HTERT RPE-1 (cell line): ENCODE results near the gene CEBPZ.

Experiments used
- in situ Hi-C: fragments of 300-500 bp; cut with MboI; formaldehyde crosslinking; loops from 4 replicates; pipeline ENCODE4 v1.14.3; 2020; ENCODE audit warnings: low sequenced_read_pairs

CEBPZ gene

DNA sequence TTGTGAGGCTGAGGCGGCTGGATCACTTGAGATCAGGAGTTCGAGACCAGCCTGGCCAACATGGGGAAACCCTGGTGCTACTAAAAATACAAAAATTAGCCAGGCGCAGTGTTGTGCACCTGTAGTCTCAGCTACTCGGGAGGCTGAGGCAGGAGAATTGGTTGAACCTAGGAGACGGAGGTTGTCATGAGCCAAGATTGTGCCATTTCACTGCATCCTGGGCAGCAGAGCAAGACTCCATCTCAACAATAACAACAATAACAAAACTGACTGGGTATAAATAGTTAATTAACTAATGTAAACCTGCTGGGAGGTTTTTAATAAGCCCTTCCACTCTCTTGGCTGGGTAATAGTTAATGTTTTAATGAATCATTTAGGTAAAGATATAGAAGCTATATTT, 50.8 kb downstream of the CEBPZ start:
- in situ Hi-C loops, result no loop called here

DNA sequence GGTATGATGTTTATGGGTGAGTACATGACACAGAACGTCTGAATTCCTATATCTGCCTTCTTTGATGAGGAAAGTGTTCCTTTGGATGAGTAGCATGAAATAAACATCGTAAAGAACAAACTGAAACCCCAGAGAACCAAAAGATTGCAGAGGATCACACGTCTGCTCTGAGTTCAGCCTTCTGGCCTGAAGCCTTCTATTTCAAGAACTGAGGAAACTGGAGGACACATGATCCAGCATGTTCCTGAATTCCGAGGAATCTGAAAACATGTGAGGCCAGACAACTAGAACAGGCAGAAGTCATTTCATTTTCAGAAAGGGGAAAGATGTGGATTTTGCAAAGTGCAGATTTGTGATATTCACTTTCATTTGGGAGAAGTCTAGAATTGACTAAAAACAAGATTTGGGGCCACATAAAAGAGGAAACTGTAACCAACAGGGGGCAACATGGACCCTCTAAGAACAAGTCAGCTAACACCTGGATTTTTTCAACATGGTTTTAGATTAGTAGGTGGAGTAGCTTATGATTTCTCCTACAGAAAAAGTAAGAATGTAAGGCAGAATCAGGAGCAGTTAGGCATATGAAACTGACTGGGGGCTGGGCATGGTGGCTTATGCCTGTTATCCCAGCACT, 51.3 kb downstream of the CEBPZ start:
- in situ Hi-C loops, result no loop called here

- in situ Hi-C loops, result no loop called here
Measured at GRCh38 chr2:37173741-37174140, 57.7 kb downstream of the CEBPZ start.

DNA sequence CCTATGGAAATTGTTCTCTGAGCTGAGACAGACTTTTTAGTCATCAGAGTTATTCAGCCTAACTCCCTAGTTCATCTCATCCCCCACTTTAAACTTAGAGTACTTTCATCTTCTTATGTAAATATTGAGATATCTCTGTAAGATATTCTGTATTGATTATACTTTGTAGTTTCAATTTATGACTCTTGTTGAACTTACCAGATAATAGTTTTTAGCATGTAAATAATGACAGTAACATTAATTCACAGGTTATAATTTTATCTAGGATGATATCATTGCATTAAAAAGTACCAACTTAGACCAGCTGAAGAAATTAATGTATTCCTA, 59.8 kb downstream of the CEBPZ start:
- in situ Hi-C loops, result no loop called here

GRCh38 chr2:37168217-37168981, 63.0 kb downstream of the CEBPZ start:
- in situ Hi-C loops, result no loop called here

DNA sequence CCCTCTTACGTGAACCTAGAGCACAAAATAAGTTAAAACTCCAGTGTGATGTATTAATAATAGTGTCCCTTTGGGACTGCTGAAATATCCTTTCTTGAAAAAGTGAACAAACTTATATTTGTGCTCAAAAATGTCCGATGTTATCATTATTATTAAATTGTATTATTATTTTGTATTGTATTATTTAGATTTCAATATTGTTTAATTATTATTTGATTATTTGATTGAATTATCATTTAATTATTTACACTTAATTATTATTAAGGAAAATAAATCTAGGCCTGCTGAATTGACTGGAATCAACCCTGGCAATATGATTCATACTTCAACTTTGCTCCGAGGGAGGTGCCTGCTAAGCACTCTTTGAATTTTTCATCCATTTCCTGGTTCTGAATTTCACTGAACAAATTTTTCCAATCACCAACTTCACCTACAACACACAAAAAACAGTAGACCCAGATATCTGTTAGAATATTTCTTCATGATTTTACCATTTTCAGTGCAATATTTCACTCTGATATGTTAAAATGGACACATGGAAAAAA, 63.7 kb downstream of the CEBPZ start:
- in situ Hi-C loops, result no loop called here

DNA sequence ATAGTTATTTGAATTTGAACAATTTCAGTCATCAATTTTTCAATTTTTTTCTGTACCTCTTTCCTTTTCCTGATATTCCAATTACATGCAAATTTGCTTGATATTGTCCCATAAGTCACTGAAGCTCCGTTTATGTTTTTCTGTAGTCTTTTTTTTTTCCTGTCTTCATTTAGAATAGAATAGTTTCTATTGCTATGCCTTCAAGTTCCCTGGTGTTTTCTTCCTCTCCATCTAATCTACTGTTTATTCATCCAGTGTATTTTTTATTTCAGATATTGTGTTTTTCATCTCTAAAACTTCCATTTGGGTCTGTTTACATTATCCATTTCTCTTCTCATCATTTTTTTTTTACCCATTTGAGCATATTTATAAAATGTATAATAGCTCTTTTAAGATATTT, 66.6 kb downstream of the CEBPZ start:
- in situ Hi-C loops, result no loop called here

GRCh38 chr2:37156857-37157714, 74.3 kb downstream of the CEBPZ start, which contains the start of gene EIF2AK2:
TSS of gene EIF2AK2 (minus strand) at chr2:37156980. CDS start at chr2:37147806, 9,174 bp downstream.
- in situ Hi-C loops, result no loop called here

DNA sequence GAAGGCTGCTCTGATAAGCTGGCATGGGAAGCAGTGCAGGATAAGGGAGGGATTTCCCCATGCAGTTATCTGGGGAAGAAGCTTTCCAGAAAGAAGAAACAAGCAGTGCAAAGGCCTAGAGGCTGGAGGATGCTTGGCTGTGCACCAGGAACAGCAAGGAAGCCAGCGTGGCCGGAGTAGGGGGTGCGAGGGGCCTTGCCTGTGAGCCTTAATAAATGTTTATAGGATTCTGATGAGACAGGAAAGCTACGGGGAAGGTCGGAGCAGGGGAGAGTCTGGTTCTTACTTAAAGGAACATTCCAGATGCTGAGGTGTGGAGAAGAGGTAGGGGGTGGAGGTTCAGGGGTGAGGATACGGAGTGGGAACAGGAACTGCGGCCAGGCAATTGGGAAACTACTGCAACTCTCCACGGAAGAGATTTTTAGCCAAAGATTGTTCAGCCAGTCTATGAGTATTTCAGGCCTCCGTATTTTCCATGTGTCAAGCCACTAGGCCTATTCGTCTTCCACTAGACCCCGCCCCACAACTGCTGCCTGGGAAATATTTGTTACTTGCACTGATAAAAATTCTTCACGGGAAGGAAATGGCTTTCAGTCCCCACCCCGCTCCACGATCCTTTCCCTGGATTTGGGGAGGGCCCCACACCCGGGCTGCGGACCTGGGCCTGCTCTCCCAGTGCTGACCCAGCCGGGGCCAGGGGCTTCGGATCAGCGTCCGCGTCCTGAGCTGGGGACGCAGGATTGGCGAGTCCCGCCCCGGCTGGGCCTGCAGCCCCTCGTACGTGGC, 75.1 kb downstream of the CEBPZ start:
- in situ Hi-C loops, result no loop called here

GRCh38 chr2:37154785-37155184, 76.6 kb downstream of the CEBPZ start:
- in situ Hi-C loops, result no loop called here

DNA sequence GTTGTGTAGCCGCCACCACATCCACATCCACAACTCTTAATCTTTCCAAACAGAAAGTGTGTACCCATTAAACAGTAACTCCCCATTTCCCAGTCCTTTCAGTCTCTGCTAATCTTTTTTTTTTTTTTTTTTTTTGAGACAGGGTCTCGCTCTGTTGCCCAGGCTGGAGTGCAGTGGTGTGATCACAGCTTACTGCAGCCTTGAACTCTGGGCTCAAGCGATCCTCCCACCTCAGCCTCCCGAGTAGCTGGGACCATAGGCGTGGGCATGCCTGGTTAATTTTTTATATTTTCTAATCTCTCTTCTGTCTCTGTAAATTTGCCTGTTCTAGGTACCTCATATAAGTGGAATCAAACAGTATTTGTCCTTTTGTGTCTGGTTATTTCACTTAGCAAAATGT, 78.2 kb downstream of the CEBPZ start:
- in situ Hi-C loops, result no loop called here
